Keratinocyte (primary cell): ENCODE measurements around the gene KRT82. TPM values are rescaled to one million over a fixed set of nuclear protein-coding genes. Genes with fewer than 3 reads are reported as not detected.

Source experiments
- DNase-seq: peaks from one replicate; pipeline ENCODE4 v3.0.0-alpha.2; 2011; ENCODE audit warnings: low read depth, missing footprints, low spot score
- FAIRE-seq: peaks from 2 replicates; lab custom pipeline; 2011; peaks lifted over from hg19 to GRCh38; lab: Jason Lieb, UNC
- H2AFZ ChIP-seq: 2 replicates; pipeline ENCODE4 v1.6.0; 2012; ENCODE audit warnings: low read length, control low read depth, inconsistent platforms; ENCODE audit not compliant: control insufficient read depth
- H3K27ac ChIP-seq: 2 replicates; pipeline ENCODE4 v1.5.1; 2011; ENCODE audit warnings: low read length; ENCODE audit not compliant: control insufficient read depth, insufficient read depth
- H3K27me3 ChIP-seq: 3 replicates; pipeline ENCODE4 v1.6.0; 2011; ENCODE audit warnings: low read length; ENCODE audit not compliant: control insufficient read depth, insufficient read depth; ENCODE audit errors: extremely low read depth
- H3K36me3 ChIP-seq, 2 experiments: 2 replicates in 1 of 2; 3 replicates in 1 of 2; pipeline ENCODE4 v1.5.1; 2011; ENCODE audit warnings: low read length in 2 of 2, mild to moderate bottlenecking in 1 of 2; ENCODE audit not compliant: control insufficient read depth in 2 of 2, insufficient read depth in 2 of 2; ENCODE audit errors: extremely low read depth in 1 of 2
- H3K4me1 ChIP-seq: 3 replicates; pipeline ENCODE4 v1.5.1; 2011; ENCODE audit warnings: low read length; ENCODE audit not compliant: control insufficient read depth, insufficient read depth; ENCODE audit errors: extremely low read depth
- H3K4me2 ChIP-seq: 3 replicates; pipeline ENCODE4 v1.6.0; 2011; ENCODE audit warnings: low read depth, low read length; ENCODE audit not compliant: control insufficient read depth, insufficient read depth; ENCODE audit errors: extremely low read depth
- H3K4me3 ChIP-seq, 3 experiments: fragments of 200-600 bp in 1 of 3; sonication (generic) in 1 of 3; 2 replicates in 2 of 3; 3 replicates in 1 of 3; pipeline ENCODE4 v1.5.1; 2011 to 2016; ENCODE audit warnings: low read length in 3 of 3, mild to moderate bottlenecking in 3 of 3, control low read depth in 2 of 3, inconsistent platforms in 1 of 3, low read depth in 1 of 3, mixed read lengths in 1 of 3, mixed run types in 1 of 3, moderate library complexity in 1 of 3; ENCODE audit not compliant: control insufficient read depth in 2 of 3, insufficient read depth in 2 of 3; ENCODE audit errors: extremely low read depth in 1 of 3
- H3K79me2 ChIP-seq: 2 replicates; pipeline ENCODE4 v1.6.0; 2012; ENCODE audit warnings: low read length; ENCODE audit not compliant: control insufficient read depth, insufficient read depth
- H3K9ac ChIP-seq: 3 replicates; pipeline ENCODE4 v1.6.0; 2011; ENCODE audit warnings: low read length; ENCODE audit not compliant: control insufficient read depth, insufficient read depth; ENCODE audit errors: extremely low read depth
- H3K9me1 ChIP-seq: 3 replicates; pipeline ENCODE4 v1.6.0; 2011; ENCODE audit warnings: low read length; ENCODE audit not compliant: control insufficient read depth, insufficient read depth; ENCODE audit errors: extremely low read depth
- H3K9me3 ChIP-seq: 2 replicates; pipeline ENCODE4 v1.5.1; 2012; ENCODE audit warnings: low read depth, low read length; ENCODE audit not compliant: control insufficient read depth
- H4K20me1 ChIP-seq: 3 replicates; pipeline ENCODE4 v1.6.0; 2011; ENCODE audit warnings: low read length; ENCODE audit not compliant: control insufficient read depth, insufficient read depth; ENCODE audit errors: extremely low read depth
- EZH2 ChIP-seq: IDR thresholded peaks from one replicate; pipeline ENCODE4 v1.6.1; 2012; ENCODE audit warnings: inconsistent platforms, mild to moderate bottlenecking, low read length, moderate library complexity
- dilution Hi-C: fragments of 300-500 bp; cut with MboI; formaldehyde crosslinking; loops from one replicate; pipeline ENCODE4 v1.7.0; 2020; ENCODE audit warnings: low sequenced_read_pairs; ENCODE audit not compliant: extremely low pct_ligation_motif_present
- polyA plus RNA-seq, 5 experiments: library from polyadenylated mRNA; depleted of rRNA in 3 of 5; stranded (reverse) in 3 of 5; stranded (forward) in 1 of 5; unstranded in 1 of 5; fragments of >200 nt; gene quantifications; 1 replicate in 1 of 5; 2 replicates in 3 of 5; 3 replicates in 1 of 5; pipeline versions ENCODE4 v1.2.1 to v1.2.3, GENCODE V29; 2011 to 2012; ENCODE audit warnings: missing spikeins in 2 of 5, low read depth in 1 of 5, low replicate concordance in 1 of 5
- TF ChIP-seq, protein P1 (sequence below), 3 experiments: IDR thresholded peaks in 1 of 3; conservative IDR thresholded peaks in 1 of 3; optimal IDR thresholded peaks in 1 of 3; 2 replicates in 2 of 3; 3 replicates in 1 of 3; pipeline versions ENCODE3 to v1.5.1; 2011; ENCODE audit warnings: low read length in 3 of 3, mild to moderate bottlenecking in 3 of 3, moderate library complexity in 2 of 3, control low read depth in 1 of 3, inconsistent platforms in 1 of 3; ENCODE audit not compliant: insufficient read depth in 2 of 3; ENCODE audit errors: extremely low read depth in 1 of 3

KRT82 gene
- polyA plus RNA-seq, 1 donor (not counting 4 experiments of a cell fraction or from before 2014, with no cell fraction given): not detected

DNA sequence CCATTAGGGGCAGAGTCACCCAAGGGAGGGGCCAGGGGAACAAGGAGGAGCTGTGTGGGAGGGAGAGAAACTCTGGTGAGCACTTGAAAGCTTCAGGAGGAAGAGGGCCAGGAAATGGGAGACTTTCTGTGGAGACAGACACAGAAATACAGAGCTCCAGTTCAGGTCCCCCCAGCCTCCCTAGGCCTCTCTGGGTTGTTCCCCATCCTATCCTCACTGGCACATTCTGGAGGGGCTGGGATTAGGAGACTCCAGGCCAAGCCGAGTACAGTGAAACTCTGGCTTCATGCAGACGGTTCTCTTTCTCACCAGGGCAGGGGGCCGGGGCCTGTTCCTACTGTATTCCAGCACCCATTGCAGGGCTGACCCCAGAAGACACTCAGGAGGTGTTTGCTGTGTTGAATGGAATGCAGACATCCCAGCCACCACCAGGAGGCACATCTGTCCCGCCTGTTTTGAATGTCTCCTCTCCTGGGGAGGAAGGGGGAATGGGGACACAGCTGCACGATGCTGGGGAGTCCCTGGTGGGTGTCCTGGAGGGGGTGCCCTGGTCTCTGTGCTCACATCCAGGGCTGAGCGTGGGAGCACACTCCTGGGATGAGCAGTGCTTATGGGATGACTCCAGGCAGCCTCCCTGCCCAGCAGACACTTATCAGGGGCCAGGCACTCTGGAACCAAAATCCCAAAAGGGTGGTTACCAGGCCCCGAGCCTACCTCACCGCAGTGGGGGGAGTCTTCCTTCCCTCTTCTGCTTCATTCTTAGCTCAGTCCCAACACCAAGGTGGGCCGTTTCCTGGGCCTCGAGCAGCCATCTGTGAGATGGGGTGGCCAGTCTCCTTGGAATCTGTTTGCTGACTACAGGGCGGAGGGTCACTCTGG, 15.2 kb downstream of the KRT82 start:
- H3K9ac ChIP-seq: peak overlapping the region; percentile 32
- H3K9me1 ChIP-seq: no peaks in the 10 kb centered on the region
- H3K4me1 ChIP-seq: peaks cover 52% of the 10 kb centered on the region
- peak overlapping the region; percentile 11 for H2AFZ ChIP-seq
- DNase-seq (no peak), FAIRE-seq (peak; percentile 90)
- H3K36me3 ChIP-seq: no peaks in the 10 kb centered on the region
- H4K20me1 ChIP-seq: no peaks in the 10 kb centered on the region
- no peak for TF ChIP-seq EZH2
- TF ChIP-seq, protein P1, sequence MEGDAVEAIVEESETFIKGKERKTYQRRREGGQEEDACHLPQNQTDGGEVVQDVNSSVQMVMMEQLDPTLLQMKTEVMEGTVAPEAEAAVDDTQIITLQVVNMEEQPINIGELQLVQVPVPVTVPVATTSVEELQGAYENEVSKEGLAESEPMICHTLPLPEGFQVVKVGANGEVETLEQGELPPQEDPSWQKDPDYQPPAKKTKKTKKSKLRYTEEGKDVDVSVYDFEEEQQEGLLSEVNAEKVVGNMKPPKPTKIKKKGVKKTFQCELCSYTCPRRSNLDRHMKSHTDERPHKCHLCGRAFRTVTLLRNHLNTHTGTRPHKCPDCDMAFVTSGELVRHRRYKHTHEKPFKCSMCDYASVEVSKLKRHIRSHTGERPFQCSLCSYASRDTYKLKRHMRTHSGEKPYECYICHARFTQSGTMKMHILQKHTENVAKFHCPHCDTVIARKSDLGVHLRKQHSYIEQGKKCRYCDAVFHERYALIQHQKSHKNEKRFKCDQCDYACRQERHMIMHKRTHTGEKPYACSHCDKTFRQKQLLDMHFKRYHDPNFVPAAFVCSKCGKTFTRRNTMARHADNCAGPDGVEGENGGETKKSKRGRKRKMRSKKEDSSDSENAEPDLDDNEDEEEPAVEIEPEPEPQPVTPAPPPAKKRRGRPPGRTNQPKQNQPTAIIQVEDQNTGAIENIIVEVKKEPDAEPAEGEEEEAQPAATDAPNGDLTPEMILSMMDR (optimal IDR thresholded peaks at IDR 0.05 in 1 of 3, IDR thresholded peaks at IDR 0.05 in 1 of 3, conservative IDR thresholded peaks at IDR 0.05 in 1 of 3; ENCODE audit: extremely low read depth in 1 of 3, insufficient read depth in 2 of 3, low read length in 3 of 3): peak; percentile 85 to 96 (median 86)
- H3K79me2 ChIP-seq: no peaks in the 10 kb centered on the region
- H3K4me3 ChIP-seq: peak overlapping the region in 1 of 3 experiments; percentile 4
- no peaks in the 10 kb centered on the region for H3K9me3 ChIP-seq
- peak overlapping the region; percentile 17 for H3K4me2 ChIP-seq
- H3K27me3 ChIP-seq: no peaks in the 10 kb centered on the region
- dilution Hi-C loops: no loop called here
- H3K27ac ChIP-seq: peak overlapping the region; percentile 48

GRCh38 chr12:52389313-52390207, 16.6 kb downstream of the KRT82 start:
- peak overlapping the region; percentile 42 for H3K4me2 ChIP-seq
- H3K9me3 ChIP-seq: no peaks in the 10 kb centered on the region
- H3K9me1 ChIP-seq: no peaks in the 10 kb centered on the region
- peak overlapping the region; percentile 47 for H3K27ac ChIP-seq
- peak overlapping the region in 1 of 3 experiments; percentile 27 for H3K4me3 ChIP-seq
- DNase-seq (no peak), FAIRE-seq (peak; percentile 85)
- dilution Hi-C loops: no loop called here
- TF ChIP-seq, protein P1 (optimal IDR thresholded peaks at IDR 0.05 in 1 of 3, IDR thresholded peaks at IDR 0.05 in 1 of 3, conservative IDR thresholded peaks at IDR 0.05 in 1 of 3; ENCODE audit: extremely low read depth in 1 of 3, insufficient read depth in 2 of 3, low read length in 3 of 3): no peak
- peak overlapping the region; percentile 71 for H2AFZ ChIP-seq
- H4K20me1 ChIP-seq: no peaks in the 10 kb centered on the region
- H3K27me3 ChIP-seq: no peaks in the 10 kb centered on the region
- peak overlapping the region; percentile 30 for H3K9ac ChIP-seq
- no peaks in the 10 kb centered on the region for H3K36me3 ChIP-seq
- no peaks in the 10 kb centered on the region for H3K79me2 ChIP-seq
- peaks cover 52% of the 10 kb centered on the region for H3K4me1 ChIP-seq
